Stomach (tissue), 4 donors: ENCODE data around the gene MTCH1.
A peak's percentile ranks its signal among the peaks of the same experiment; 100 is the strongest.

ENCODE experiments used
- EP300 ChIP-seq: sonication (generic); formaldehyde crosslinking; IDR thresholded peaks from one replicate; pipeline ENCODE4 v1.6.1; 2017; ENCODE audit warnings: antibody characterized with exemption
- POLR2A ChIP-seq, 4 donors: fragments of 450-650 bp; IDR thresholded peaks; one replicate each; pipeline ENCODE4 v1.6.1; 2016; ENCODE audit warnings: antibody characterized with exemption in 4 of 4, control low read depth in 2 of 4, mild to moderate bottlenecking in 1 of 4, moderate library complexity in 1 of 4
- POLR2AphosphoS5 ChIP-seq, 3 donors: sonication (generic); formaldehyde crosslinking; IDR thresholded peaks; one replicate each; pipeline ENCODE4 v1.6.1; 2016; ENCODE audit warnings: antibody characterized with exemption in 3 of 3
- TF ChIP-seq, protein P1 (sequence below), 7 experiments: fragments of 450-650 bp in 4 of 7; fragments of 200-600 bp in 3 of 7; sonication (generic) in 3 of 7; IDR thresholded peaks; one replicate each; pipeline ENCODE4 v1.5.1; 2016 to 2019; ENCODE audit warnings: antibody characterized with exemption in 7 of 7, control low read depth in 2 of 7, mild to moderate bottlenecking in 1 of 7

DNA sequence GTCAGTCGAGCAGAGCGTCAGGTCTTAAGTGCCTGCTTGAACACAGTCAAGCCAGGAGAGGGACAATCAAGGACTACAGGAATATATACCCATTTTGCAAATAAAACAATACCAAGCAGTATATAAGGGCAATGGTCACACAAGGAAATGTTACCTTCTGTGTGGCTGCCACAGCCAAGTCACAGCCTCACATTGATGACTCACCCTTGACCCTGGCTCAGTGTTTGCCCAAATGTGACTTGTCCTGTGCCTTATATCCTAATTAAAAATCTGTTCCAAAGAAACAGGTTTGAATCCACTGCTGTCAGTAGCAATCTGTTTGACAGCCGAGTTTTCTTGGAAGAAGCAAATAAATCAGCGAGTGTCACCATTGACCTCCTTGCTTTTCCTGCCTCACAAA, 65.9 kb downstream of the MTCH1 start:
- TF ChIP-seq, protein P1, sequence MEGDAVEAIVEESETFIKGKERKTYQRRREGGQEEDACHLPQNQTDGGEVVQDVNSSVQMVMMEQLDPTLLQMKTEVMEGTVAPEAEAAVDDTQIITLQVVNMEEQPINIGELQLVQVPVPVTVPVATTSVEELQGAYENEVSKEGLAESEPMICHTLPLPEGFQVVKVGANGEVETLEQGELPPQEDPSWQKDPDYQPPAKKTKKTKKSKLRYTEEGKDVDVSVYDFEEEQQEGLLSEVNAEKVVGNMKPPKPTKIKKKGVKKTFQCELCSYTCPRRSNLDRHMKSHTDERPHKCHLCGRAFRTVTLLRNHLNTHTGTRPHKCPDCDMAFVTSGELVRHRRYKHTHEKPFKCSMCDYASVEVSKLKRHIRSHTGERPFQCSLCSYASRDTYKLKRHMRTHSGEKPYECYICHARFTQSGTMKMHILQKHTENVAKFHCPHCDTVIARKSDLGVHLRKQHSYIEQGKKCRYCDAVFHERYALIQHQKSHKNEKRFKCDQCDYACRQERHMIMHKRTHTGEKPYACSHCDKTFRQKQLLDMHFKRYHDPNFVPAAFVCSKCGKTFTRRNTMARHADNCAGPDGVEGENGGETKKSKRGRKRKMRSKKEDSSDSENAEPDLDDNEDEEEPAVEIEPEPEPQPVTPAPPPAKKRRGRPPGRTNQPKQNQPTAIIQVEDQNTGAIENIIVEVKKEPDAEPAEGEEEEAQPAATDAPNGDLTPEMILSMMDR (IDR thresholded peaks at IDR 0.05): no peak
- TF ChIP-seq POLR2A (IDR thresholded peaks at IDR 0.05) (no peak), EP300 (no peak), POLR2AphosphoS5 (IDR thresholded peaks at IDR 0.05) (peak in 1 of 3 donors; percentile 35)
